PC-3 (cell line): Measurements from ENCODE around the gene GABRB3. TPM values are rescaled to one million over a fixed set of nuclear protein-coding genes. Genes with fewer than 3 reads are reported as not detected.

Source experiments
- ATAC-seq: fragments of 200-7000 bp; cut with Tn5 transposase; 2 replicates; pipeline ENCODE4 v1.9.1; 2020; ENCODE audit warnings: mild to moderate bottlenecking, moderate library complexity
- BruUV-seq: library from RNA; stranded (reverse); fragments of 400-500 nt; replicated peaks from 2 replicates; lab custom pipeline; 2021; lab: Mats Ljungman, UMichigan
- CTCF ChIA-PET: fragments of 300-600 bp; sonication (Branson Sonifier 250); formaldehyde crosslinking; loops from one replicate; lab custom pipeline; 2022; ENCODE audit warnings: antibody characterized with exemption; lab: Charles Lee
- POLR2A ChIA-PET: fragments of 300-600 bp; sonication (Branson Sonifier 250); formaldehyde crosslinking; loops from one replicate; lab custom pipeline; 2022; ENCODE audit warnings: antibody characterized with exemption; ENCODE audit not compliant: unreplicated experiment; lab: Charles Lee
- DNase-seq: peaks from one replicate; pipeline ENCODE4 v3.0.0-alpha.2; 2015
- H2AFZ ChIP-seq: fragments of 300-600 bp; sonication (generic); 2 replicates; pipeline ENCODE4 v1.6.0; 2016; ENCODE audit warnings: antibody characterized with exemption, low read length
- H3F3A ChIP-seq: fragments of 300-600 bp; sonication (generic); one replicate; pipeline ENCODE4 v1.6.0; 2017; ENCODE audit warnings: antibody characterized with exemption, low read length, control low read depth, mild to moderate bottlenecking; ENCODE audit not compliant: unreplicated experiment
- H3K27ac ChIP-seq: fragments of 300-600 bp; sonication (generic); 2 replicates; pipeline ENCODE4 v1.5.1; 2016; ENCODE audit warnings: mild to moderate bottlenecking, low read length
- H3K27me3 ChIP-seq: fragments of 300-600 bp; sonication (generic); 2 replicates; pipeline ENCODE4 v1.6.1; 2016; ENCODE audit warnings: low read length, mixed read lengths
- H3K36me3 ChIP-seq: fragments of 300-600 bp; sonication (generic); 2 replicates; pipeline ENCODE4 v1.6.1; 2016; ENCODE audit warnings: low read depth, mixed run types, low read length, mixed read lengths
- H3K4me1 ChIP-seq: fragments of 300-600 bp; sonication (generic); 2 replicates; pipeline ENCODE4 v1.5.1; 2016; ENCODE audit warnings: low read length; ENCODE audit not compliant: insufficient read depth
- H3K4me2 ChIP-seq: fragments of 300-600 bp; sonication (generic); 2 replicates; pipeline ENCODE4 v1.6.0; 2016; ENCODE audit warnings: low read length
- H3K4me3 ChIP-seq: fragments of 300-600 bp; sonication (generic); 2 replicates; pipeline ENCODE4 v1.5.1; 2016; ENCODE audit warnings: mild to moderate bottlenecking, low read length, mixed read lengths
- H3K79me2 ChIP-seq: fragments of 300-600 bp; sonication (generic); 2 replicates; pipeline ENCODE4 v1.6.1; 2017; ENCODE audit warnings: low read length, mixed read lengths
- H3K9ac ChIP-seq: fragments of 300-600 bp; sonication (generic); 2 replicates; pipeline ENCODE4 v1.6.0; 2016; ENCODE audit warnings: mild to moderate bottlenecking, low read length
- H3K9me2 ChIP-seq: fragments of 300-600 bp; sonication (generic); replicated peaks from 2 replicates; pipeline ENCODE4 v1.6.1; 2016; ENCODE audit warnings: mixed run types, low read length, mixed read lengths
- H3K9me3 ChIP-seq: fragments of 300-600 bp; sonication (generic); 2 replicates; pipeline ENCODE4 v1.6.1; 2016; ENCODE audit warnings: low read length, mixed read lengths
- H4K20me1 ChIP-seq: fragments of 300-600 bp; sonication (generic); 2 replicates; pipeline ENCODE4 v1.6.1; 2016; ENCODE audit warnings: low read length, mixed read lengths
- EZH2 ChIP-seq: fragments of 300-600 bp; sonication (generic); IDR thresholded peaks from one replicate; pipeline ENCODE4 v1.6.1; 2017; ENCODE audit warnings: antibody characterized with exemption, mild to moderate bottlenecking, low read length; ENCODE audit not compliant: unreplicated experiment
- EZH2phosphoT487 ChIP-seq: fragments of 300-600 bp; sonication (generic); IDR thresholded peaks from 2 replicates; pipeline ENCODE4 v1.6.1; 2018; ENCODE audit warnings: mild to moderate bottlenecking, antibody characterized with exemption, low read length, borderline replicate concordance
- intact Hi-C: fragments of 100-400 bp; cut with micrococcal nuclease; formaldehyde crosslinking; loops from 2 replicates; pipeline ENCODE4 v1.9.0; 2023
- total RNA-seq: library from RNA; depleted of rRNA; stranded (reverse); fragments of >200 nt; gene quantifications from 2 replicates; pipeline ENCODE4 v1.2.3, GENCODE V29; 2014
- TF ChIP-seq, protein P1 (sequence below): fragments of 300-600 bp; sonication (generic); conservative IDR thresholded peaks from 2 replicates; pipeline ENCODE4 v1.5.1; 2017; ENCODE audit warnings: antibody characterized with exemption, low read depth, mild to moderate bottlenecking, low read length

GABRB3 gene
- total RNA-seq, 1 experiment from 2014 or later: 6.1 TPM

- no TSS peak for BruUV-seq
- no peaks in the 10 kb centered on the region for H4K20me1 ChIP-seq
- H2AFZ ChIP-seq: no peak overlapping the region
- DNase-seq: no peak
- H3K4me3 ChIP-seq: no peak overlapping the region
- intact Hi-C loops: no loop called here
- H3F3A ChIP-seq: no peaks in the 10 kb centered on the region
- no peaks in the 10 kb centered on the region for H3K36me3 ChIP-seq
- H3K9me3 ChIP-seq: no peaks in the 10 kb centered on the region
- no peak for ATAC-seq
- ChIA-PET POLR2A (no interaction called here), CTCF (no interaction called here)
- H3K9me2 ChIP-seq: no peaks in the 10 kb centered on the region
- no peaks in the 10 kb centered on the region for H3K4me1 ChIP-seq
- no peak for TF ChIP-seq EZH2phosphoT487
- no peak for TF ChIP-seq EZH2
- TF ChIP-seq, protein P1, sequence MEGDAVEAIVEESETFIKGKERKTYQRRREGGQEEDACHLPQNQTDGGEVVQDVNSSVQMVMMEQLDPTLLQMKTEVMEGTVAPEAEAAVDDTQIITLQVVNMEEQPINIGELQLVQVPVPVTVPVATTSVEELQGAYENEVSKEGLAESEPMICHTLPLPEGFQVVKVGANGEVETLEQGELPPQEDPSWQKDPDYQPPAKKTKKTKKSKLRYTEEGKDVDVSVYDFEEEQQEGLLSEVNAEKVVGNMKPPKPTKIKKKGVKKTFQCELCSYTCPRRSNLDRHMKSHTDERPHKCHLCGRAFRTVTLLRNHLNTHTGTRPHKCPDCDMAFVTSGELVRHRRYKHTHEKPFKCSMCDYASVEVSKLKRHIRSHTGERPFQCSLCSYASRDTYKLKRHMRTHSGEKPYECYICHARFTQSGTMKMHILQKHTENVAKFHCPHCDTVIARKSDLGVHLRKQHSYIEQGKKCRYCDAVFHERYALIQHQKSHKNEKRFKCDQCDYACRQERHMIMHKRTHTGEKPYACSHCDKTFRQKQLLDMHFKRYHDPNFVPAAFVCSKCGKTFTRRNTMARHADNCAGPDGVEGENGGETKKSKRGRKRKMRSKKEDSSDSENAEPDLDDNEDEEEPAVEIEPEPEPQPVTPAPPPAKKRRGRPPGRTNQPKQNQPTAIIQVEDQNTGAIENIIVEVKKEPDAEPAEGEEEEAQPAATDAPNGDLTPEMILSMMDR: no peak
- H3K9ac ChIP-seq: no peak overlapping the region
- H3K79me2 ChIP-seq: no peaks in the 10 kb centered on the region
- no peaks in the 10 kb centered on the region for H3K27me3 ChIP-seq
- no peak overlapping the region for H3K27ac ChIP-seq
- no peak overlapping the region for H3K4me2 ChIP-seq
These were observed 211.0 kb downstream of the GABRB3 start for GRCh38 chr15:26561896-26562295.

- H3K4me2 ChIP-seq: no peak overlapping the region
- H3K27ac ChIP-seq: no peak overlapping the region
- no peaks in the 10 kb centered on the region for H4K20me1 ChIP-seq
- no peak for TF ChIP-seq EZH2phosphoT487
- no peak for TF ChIP-seq EZH2
- TF ChIP-seq, protein P1: no peak
- H3K4me1 ChIP-seq: no peaks in the 10 kb centered on the region
- H3K79me2 ChIP-seq: no peaks in the 10 kb centered on the region
- no peaks in the 10 kb centered on the region for H3K9me3 ChIP-seq
- H3K4me3 ChIP-seq: no peak overlapping the region
- BruUV-seq: no TSS peak
- no peaks in the 10 kb centered on the region for H3K27me3 ChIP-seq
- H3K9ac ChIP-seq: no peak overlapping the region
- DNase-seq: no peak
- POLR2A ChIA-PET: no interaction called here
- H2AFZ ChIP-seq: no peak overlapping the region
- H3K36me3 ChIP-seq: no peaks in the 10 kb centered on the region
- CTCF ChIA-PET: no interaction called here
- intact Hi-C loops: no loop called here
- no peak for ATAC-seq
- no peaks in the 10 kb centered on the region for H3K9me2 ChIP-seq
- H3F3A ChIP-seq: no peaks in the 10 kb centered on the region
These were observed 211.7 kb downstream of the GABRB3 start for GRCh38 chr15:26561130-26561529.

- Histone ChIP-seq H3K9ac (no peak overlapping the region), H3K27ac (no peak overlapping the region), H3K79me2 (no peaks in the 10 kb centered on the region), H3K27me3 (no peaks in the 10 kb centered on the region), H3K36me3 (no peaks in the 10 kb centered on the region), H2AFZ (no peak overlapping the region), H4K20me1 (no peaks in the 10 kb centered on the region), H3K9me2 (no peaks in the 10 kb centered on the region), H3K4me2 (no peak overlapping the region), H3K4me1 (no peaks in the 10 kb centered on the region), H3K9me3 (no peaks in the 10 kb centered on the region), H3K4me3 (no peak overlapping the region), H3F3A (no peaks in the 10 kb centered on the region)
- no TSS peak for BruUV-seq
- CTCF ChIA-PET: no interaction called here
- TF ChIP-seq EZH2phosphoT487 (no peak), EZH2 (no peak)
- TF ChIP-seq, protein P1: no peak
- no peak for ATAC-seq
- POLR2A ChIA-PET: no interaction called here
- DNase-seq: no peak
- intact Hi-C loops: no loop called here
These were observed 217.0 kb downstream of the GABRB3 start for GRCh38 chr15:26555898-26556297.
